ENCODE results near the gene DHRSX.

Gene DHRSX

GRCh38 chrX:2409796-2410195 lies 91.0 kb downstream of the DHRSX start:
- Histone ChIP-seq H3K9me3 (ENCODE audit: insufficient read depth, low read length) (no peaks in the 10 kb centered on the region; the same call in 1 of the 2 replicates), H3K27me3 (ENCODE audit: low read length) (no peaks in the 10 kb centered on the region), H3K9ac (ENCODE audit: low read length) (no peak overlapping the region), H3K9me2 (replicated peaks; ENCODE audit: insufficient read depth, low read length) (no peaks in the 10 kb centered on the region), H4K20me1 (ENCODE audit: low read depth, low read length) (no peaks in the 10 kb centered on the region), H3K79me2 (ENCODE audit: insufficient read depth, low read length) (no peaks in the 10 kb centered on the region), H3K27ac (ENCODE audit: low read depth, low read length) (no peak overlapping the region), H3K4me3 (ENCODE audit: insufficient read depth, low read length, poor library complexity, severe bottlenecking) (no peak overlapping the region), H2AFZ (ENCODE audit: low read depth, low read length, severe bottlenecking) (no peak overlapping the region), H3F3A (ENCODE audit: insufficient read depth) (no peaks in the 10 kb centered on the region), H3K4me2 (ENCODE audit: low read depth, low read length, poor library complexity, severe bottlenecking) (no peak overlapping the region), H3K36me3 (ENCODE audit: low read length) (no peaks in the 10 kb centered on the region)
- no peak for TF ChIP-seq EZH2phosphoT487 (conservative IDR thresholded peaks at IDR 0.05; ENCODE audit: low read length)

- no peak overlapping the region for H3K9ac ChIP-seq (ENCODE audit: low read length)
- H3K9me2 ChIP-seq (replicated peaks; ENCODE audit: insufficient read depth, low read length): no peaks in the 10 kb centered on the region
- H3K27ac ChIP-seq (ENCODE audit: low read depth, low read length): no peak overlapping the region
- TF ChIP-seq EZH2phosphoT487 (conservative IDR thresholded peaks at IDR 0.05; ENCODE audit: low read length) (no peak), CTCF (IDR thresholded peaks at IDR 0.05; ENCODE audit: insufficient read depth, low read length, poor library complexity, severe bottlenecking) (no peak)
- no peak overlapping the region for H3K4me3 ChIP-seq (ENCODE audit: insufficient read depth, low read length, poor library complexity, severe bottlenecking)
- H3K4me2 ChIP-seq (ENCODE audit: low read depth, low read length, poor library complexity, severe bottlenecking): no peak overlapping the region
- no peak overlapping the region for H2AFZ ChIP-seq (ENCODE audit: low read depth, low read length, severe bottlenecking)
- H3K9me3 ChIP-seq (ENCODE audit: insufficient read depth, low read length): no peaks in the 10 kb centered on the region; the same call in 1 of the 2 replicates
- H4K20me1 ChIP-seq (ENCODE audit: low read depth, low read length): no peaks in the 10 kb centered on the region
- no peaks in the 10 kb centered on the region for H3F3A ChIP-seq (ENCODE audit: insufficient read depth)
- H3K27me3 ChIP-seq (ENCODE audit: low read length): no peaks in the 10 kb centered on the region
- no peaks in the 10 kb centered on the region for H3K79me2 ChIP-seq (ENCODE audit: insufficient read depth, low read length)
- H3K36me3 ChIP-seq (ENCODE audit: low read length): no peaks in the 10 kb centered on the region
Observed at GRCh38 chrX:2408856-2409255, 91.9 kb downstream of the DHRSX start.

- Histone ChIP-seq H3K4me3 (ENCODE audit: insufficient read depth, low read length, poor library complexity, severe bottlenecking) (no peak overlapping the region), H3K27ac (ENCODE audit: low read depth, low read length) (no peak overlapping the region), H3K79me2 (ENCODE audit: insufficient read depth, low read length) (no peaks in the 10 kb centered on the region), H3K9me3 (ENCODE audit: insufficient read depth, low read length) (no peaks in the 10 kb centered on the region; the same call in 1 of the 2 replicates), H3K4me2 (ENCODE audit: low read depth, low read length, poor library complexity, severe bottlenecking) (no peak overlapping the region), H2AFZ (ENCODE audit: low read depth, low read length, severe bottlenecking) (no peak overlapping the region), H3K9ac (ENCODE audit: low read length) (no peak overlapping the region), H3K9me2 (replicated peaks; ENCODE audit: insufficient read depth, low read length) (no peaks in the 10 kb centered on the region), H3F3A (ENCODE audit: insufficient read depth) (no peaks in the 10 kb centered on the region), H4K20me1 (ENCODE audit: low read depth, low read length) (no peaks in the 10 kb centered on the region), H3K36me3 (ENCODE audit: low read length) (no peaks in the 10 kb centered on the region), H3K27me3 (ENCODE audit: low read length) (no peaks in the 10 kb centered on the region)
- TF ChIP-seq EZH2phosphoT487 (conservative IDR thresholded peaks at IDR 0.05; ENCODE audit: low read length): no peak
Observed at GRCh38 chrX:2406891-2407518, 93.8 kb downstream of the DHRSX start.

GRCh38 chrX:2404776-2405175 lies 96.0 kb downstream of the DHRSX start:
- H3K9me2 ChIP-seq (replicated peaks; ENCODE audit: insufficient read depth, low read length): no peaks in the 10 kb centered on the region
- no peak overlapping the region for H3K27ac ChIP-seq (ENCODE audit: low read depth, low read length)
- no peaks in the 10 kb centered on the region for H3F3A ChIP-seq (ENCODE audit: insufficient read depth)
- no peaks in the 10 kb centered on the region for H3K27me3 ChIP-seq (ENCODE audit: low read length)
- no peaks in the 10 kb centered on the region for H3K36me3 ChIP-seq (ENCODE audit: low read length)
- no peak overlapping the region for H2AFZ ChIP-seq (ENCODE audit: low read depth, low read length, severe bottlenecking)
- no peak overlapping the region for H3K4me2 ChIP-seq (ENCODE audit: low read depth, low read length, poor library complexity, severe bottlenecking)
- H3K9me3 ChIP-seq (ENCODE audit: insufficient read depth, low read length): no peaks in the 10 kb centered on the region; the same call in 1 of the 2 replicates
- H3K79me2 ChIP-seq (ENCODE audit: insufficient read depth, low read length): no peaks in the 10 kb centered on the region
- no peak for TF ChIP-seq CTCF (IDR thresholded peaks at IDR 0.05; ENCODE audit: insufficient read depth, low read length, poor library complexity, severe bottlenecking)
- no peak for TF ChIP-seq EZH2phosphoT487 (conservative IDR thresholded peaks at IDR 0.05; ENCODE audit: low read length)
- H4K20me1 ChIP-seq (ENCODE audit: low read depth, low read length): no peaks in the 10 kb centered on the region
- no peak overlapping the region for H3K9ac ChIP-seq (ENCODE audit: low read length)
- no peak overlapping the region for H3K4me3 ChIP-seq (ENCODE audit: insufficient read depth, low read length, poor library complexity, severe bottlenecking)

Measured in SU-DHL-6 (cell line).